Thyroid gland (tissue), 4 donors: ENCODE data around the gene KRT85.

Source experiments
- CTCF ChIP-seq, 6 experiments: fragments of 200-600 bp in 3 of 6; fragments of 450-650 bp in 3 of 6; sonication (generic) in 3 of 6; IDR thresholded peaks; one replicate each; pipeline ENCODE4 v1.5.1; 2016 to 2019; ENCODE audit warnings: antibody characterized with exemption in 6 of 6, mild to moderate bottlenecking in 2 of 6, inconsistent platforms in 1 of 6, moderate library complexity in 1 of 6
- POLR2A ChIP-seq, 2 donors: fragments of 450-650 bp; IDR thresholded peaks; one replicate each; pipeline ENCODE4 v1.6.1; 2017; ENCODE audit warnings: antibody characterized with exemption in 2 of 2, mild to moderate bottlenecking in 2 of 2, moderate library complexity in 1 of 2

GRCh38 chr12:52343550-52343949, 23.7 kb downstream of the KRT85 start:
- no peak for TF ChIP-seq CTCF (IDR thresholded peaks at IDR 0.05)
- TF ChIP-seq POLR2A (IDR thresholded peaks at IDR 0.05): no peak
